NAMALWA (cell line): Measurements from ENCODE around the gene PLCL2.
"Not testable (repeated sequence)": the region's sequence is repeated elsewhere in the genome, so short reads cannot be mapped to it uniquely, and the experiment has no call there.

Experiments used
- DNase-seq: peaks from one replicate; pipeline ENCODE4 v3.0.0-alpha.2; 2015; ENCODE audit warnings: low spot score

The PLCL2 gene

GRCh38 chr3:17119201-17120072, 234.7 kb downstream of the PLCL2 start:
- DNase-seq: no peak

DNA sequence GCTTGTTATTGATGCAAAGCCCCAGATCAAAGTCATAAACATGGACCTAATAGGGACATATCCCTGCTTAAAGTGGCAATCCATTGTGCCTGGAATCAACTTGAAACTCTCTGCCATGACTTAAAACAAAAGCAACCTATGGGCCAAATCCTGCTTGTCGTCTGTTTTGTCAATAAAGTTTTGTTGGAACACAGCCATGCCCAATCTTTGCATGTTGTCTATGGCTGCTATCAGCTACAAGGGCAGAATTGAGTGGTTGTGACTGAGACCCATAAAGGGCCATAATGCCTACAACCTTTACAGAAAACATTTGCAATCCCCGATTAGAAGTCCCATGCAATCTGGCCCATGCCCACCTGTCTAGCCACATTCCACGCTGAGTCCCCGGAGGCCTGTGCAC, 235.4 kb downstream of the PLCL2 start:
- no peak for DNase-seq

GRCh38 chr3:17121336-17121735, 236.6 kb downstream of the PLCL2 start:
- no peak for DNase-seq

DNA sequence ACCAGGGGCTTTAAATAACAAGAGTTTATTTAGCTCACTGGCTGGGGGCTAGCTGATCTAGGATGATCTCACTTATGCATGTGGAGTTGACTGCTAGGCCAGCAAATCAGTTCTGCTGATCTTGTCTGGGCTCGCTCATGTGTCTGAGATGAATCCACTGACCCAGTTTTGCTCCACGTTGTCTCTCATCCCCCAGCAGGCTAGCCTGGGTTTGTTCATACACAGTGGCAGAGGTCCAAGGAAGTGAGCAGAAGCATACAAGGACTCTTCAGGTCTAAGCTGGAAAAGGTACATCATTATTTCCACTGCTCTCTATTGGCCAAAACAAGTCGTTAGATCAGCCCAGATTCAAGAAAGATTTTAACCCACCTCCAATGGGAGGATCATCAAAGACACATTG, 238.0 kb downstream of the PLCL2 start:
- DNase-seq: no peak

DNA sequence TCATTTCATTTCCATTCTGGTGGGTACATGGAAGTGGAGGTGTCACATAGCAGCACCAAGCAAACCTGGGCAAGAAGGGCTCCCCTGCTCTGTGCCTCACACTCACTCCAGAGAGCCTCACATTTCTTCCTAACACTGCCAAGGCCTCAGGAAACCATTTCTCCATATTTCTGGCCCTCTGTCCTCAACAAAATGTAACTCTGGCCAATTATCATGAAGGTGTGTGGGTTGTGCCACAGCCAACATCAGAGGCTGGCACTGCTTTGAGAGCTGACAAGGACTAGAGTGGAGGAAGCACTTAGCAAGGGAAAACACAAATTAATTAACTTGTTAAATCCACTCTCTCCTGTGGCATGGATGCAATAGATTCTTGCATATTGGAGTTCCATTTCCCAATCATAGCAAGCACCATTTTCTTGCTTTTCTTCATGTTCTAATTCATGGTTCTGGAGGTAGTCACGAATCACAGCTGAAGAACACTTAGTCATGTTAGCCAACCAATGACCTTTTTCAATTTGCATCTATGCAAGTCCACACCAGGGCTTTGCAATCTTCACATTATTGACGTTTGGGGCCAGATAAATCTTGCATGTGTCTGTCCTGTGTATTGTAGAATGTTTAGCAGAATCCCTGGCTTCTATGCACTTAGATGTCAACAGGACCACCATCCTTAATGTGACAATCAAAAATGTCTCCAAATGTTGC, 241.1 kb downstream of the PLCL2 start:
- no peak for DNase-seq

DNA sequence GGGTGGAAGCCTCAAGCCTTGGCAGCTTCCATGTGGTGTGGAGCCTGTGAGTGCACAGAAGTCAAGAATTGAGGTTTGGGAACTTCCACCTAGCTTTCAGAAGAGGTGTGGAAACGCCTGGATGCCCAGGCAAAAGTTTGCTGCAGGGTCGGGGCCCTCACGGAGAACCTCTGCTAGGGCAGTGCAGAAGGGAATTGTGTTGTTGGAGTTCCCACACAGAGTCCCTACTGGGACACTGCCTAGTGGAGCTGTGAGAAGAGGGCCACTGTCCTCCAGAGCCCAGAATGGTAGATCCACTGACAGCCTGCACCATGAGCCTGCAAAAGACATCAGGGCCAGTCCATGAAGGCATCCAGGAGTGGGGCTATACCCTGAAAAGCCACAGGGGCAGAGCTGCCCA, 243.9 kb downstream of the PLCL2 start:
- not testable (repeated sequence) for DNase-seq

- no peak for DNase-seq
Measured at GRCh38 chr3:17129556-17129955, 244.8 kb downstream of the PLCL2 start.

GRCh38 chr3:17130956-17131355, 246.2 kb downstream of the PLCL2 start:
- DNase-seq: no peak

DNA sequence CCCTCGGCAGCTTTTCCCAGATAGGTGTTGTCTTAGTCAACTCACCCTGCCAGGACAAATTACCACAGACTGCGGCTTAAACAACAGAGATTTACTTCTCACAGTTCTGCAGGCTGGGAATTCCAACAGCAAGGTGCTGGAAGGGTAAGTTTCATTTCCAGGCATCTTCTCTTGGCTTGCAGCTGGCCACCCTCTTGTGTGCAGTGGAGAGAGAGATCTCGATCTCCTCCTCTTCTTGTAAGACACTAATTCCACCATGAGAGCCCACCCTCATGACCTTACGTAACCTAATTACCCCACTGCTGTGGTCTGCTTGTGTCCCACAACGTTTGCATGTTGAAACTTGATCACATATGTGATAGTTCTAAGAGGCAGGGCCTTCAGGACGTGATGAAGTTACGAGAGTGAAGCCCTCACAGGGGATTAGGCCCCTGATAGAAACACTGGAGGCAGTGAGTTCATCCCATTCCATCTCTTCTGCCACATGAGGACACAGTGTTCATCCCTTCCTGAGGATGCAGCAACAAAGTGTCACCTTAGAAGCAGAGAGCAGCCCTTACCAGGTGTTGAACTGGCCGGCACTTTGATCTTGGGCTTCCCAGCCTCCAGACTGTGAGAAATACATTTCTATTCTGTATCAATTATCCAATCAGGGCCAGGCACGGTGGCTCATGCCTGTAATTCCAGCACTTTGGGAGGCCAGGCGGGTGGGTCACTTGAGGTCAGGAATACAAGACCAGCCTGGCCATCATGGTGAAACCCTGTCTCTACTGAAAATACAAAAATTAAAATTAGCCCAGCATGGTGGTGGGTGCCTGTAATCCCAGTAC, 247.7 kb downstream of the PLCL2 start:
- DNase-seq: no peak

- no peak for DNase-seq
Measured at GRCh38 chr3:17133632-17134545, 249.1 kb downstream of the PLCL2 start.

DNA sequence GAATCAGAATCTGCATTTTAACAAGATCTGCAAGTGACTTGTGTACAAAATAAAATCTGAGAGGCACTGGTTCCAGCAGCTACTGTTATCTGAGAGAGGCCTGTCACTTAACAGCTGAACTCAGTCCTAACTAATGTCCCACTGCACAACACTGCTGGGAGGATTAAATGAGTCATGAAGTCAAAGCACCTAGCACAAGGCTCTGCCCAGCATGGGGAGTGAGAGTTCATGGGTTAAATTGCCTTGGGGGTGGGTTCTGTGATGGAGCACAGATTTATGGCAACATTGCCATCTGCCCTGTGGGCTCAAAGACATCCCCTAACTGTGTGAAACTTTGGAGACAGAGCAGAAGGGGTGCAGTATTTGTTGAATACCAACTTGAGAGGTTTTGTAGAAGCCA, 250.9 kb downstream of the PLCL2 start:
- no peak for DNase-seq

DNA sequence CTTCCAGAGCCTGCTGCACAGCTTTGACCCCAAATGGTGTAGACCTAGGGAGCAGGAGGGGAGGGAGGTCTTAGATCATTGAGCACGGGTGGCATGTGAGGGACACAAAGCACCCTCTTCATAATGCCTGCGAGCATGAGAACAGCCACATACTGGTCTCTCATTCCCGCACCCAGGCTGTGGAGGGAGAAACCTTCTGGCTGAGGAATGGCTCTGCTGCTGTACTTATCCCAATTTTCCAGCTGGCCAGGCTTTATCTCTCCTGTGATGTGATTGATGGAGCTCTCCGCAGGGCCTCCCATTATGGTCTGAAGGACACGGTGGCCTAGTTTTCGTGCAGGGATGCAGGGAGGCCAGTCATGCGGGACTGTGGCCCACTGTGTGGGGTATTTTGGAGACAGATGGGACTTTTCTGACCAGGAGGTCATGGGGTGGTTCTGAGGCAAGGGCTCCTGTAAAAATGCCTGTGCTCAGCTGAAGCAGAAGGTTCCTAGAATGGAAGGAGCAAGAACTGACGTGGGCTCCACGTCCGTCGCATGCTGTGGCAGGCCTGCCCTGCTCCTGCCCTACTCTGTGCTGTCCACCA, 251.5 kb downstream of the PLCL2 start:
- DNase-seq: no peak

GRCh38 chr3:17137321-17137826, 252.6 kb downstream of the PLCL2 start:
- no peak for DNase-seq

GRCh38 chr3:17138246-17139039, 253.7 kb downstream of the PLCL2 start:
- DNase-seq: no peak
